Central memory CD4-positive, alpha-beta T cell (primary cell): ENCODE data around the gene ARL13B.
"Not testable (repeated sequence)": the region's sequence is repeated elsewhere in the genome, so short reads cannot be mapped to it uniquely, and the experiment has no call there.

Experiments
- DNase-seq: peaks from one replicate; pipeline ENCODE4 v3.0.0; 2022

Gene ARL13B

DNA sequence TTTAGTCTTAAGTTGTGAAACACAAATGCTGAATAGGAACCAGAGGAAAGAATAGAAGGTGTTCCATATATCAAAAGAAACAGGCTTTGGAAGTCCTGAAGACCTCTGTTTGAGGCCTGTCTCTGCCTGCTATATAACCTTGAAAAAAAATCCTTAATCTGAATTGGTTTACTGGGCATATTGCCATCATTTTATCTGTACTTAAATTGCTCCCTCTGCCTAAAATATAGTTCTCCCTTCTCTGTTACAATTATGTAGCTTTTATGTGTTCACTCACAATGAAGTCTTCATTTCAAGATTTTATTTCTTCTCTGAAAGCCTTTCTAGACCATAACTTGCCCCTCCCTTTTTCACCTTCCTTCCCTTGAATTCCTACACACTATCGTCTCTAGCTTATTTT, 21.2 kb downstream of the ARL13B start:
- DNase-seq, result no peak

- no peak for DNase-seq
Observed at GRCh38 chr3:94001827-94002495, 22.0 kb downstream of the ARL13B start.

- DNase-seq, result peak; percentile 38
Observed at GRCh38 chr3:94004301-94004910, 24.5 kb downstream of the ARL13B start.

DNA sequence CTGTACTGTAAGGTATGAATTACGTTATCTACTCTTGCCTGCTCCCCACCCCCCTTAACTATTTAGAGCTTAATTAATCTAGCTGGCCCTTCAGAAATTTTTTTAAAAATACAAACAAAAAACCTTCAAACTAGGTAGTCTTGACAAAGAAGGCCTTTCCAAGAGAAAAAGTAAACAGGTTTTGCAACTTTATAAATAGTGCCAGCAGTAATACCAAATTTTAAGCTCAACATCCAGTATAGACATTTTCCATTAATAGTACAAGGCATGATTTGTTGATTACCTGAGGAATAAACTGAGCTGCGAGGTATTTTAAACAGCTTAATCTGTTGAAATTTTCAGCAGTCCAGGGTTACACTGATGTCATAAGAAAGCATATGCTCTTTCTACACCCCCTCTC, 28.3 kb downstream of the ARL13B start:
- no peak for DNase-seq

DNA sequence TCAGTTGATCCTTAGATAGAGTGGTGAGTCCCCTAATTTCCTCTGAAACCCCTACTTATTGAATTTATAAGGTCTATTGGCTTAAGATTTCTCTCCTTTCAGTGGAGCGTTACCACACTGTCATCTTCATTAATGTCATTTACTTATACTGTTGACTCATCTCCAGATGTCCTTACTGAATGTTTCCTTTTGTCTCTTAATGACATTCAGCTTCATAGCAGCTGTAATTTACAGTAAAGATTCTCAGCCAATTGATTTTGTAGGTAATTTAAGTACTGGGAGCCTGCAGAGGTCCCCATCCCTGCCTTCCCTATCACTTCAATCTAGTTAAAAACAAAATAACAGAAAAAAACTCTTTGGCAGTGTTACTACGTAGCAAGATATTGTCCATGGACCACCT, 29.7 kb downstream of the ARL13B start:
- DNase-seq, result no peak

GRCh38 chr3:94011233-94011711, 31.3 kb downstream of the ARL13B start:
- DNase-seq, result no peak

GRCh38 chr3:94012185-94012584, 32.2 kb downstream of the ARL13B start:
- no peak for DNase-seq

- DNase-seq, result no peak
Observed at GRCh38 chr3:94015025-94015424, 35.1 kb downstream of the ARL13B start.

- no peak for DNase-seq
Observed at GRCh38 chr3:94019659-94020058, 39.7 kb downstream of the ARL13B start.

DNA sequence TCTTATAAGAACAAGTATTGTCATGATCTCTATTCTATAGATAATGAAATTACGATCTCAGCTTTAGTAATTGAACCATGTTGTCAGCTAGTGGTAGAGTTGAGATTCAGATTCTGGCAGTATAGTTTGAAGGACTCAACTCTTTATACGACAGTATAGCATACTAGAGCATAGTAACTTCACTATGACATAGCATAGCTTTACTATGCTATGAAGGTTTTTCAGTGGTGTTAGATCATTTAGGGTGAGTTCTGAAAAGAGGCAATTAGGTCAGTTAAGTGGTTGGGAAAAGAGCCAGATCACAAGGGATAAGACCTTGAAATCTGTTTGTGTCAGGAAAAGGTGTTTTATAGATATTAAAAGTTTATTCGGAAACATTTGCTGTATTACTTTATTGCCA, 40.3 kb downstream of the ARL13B start:
- DNase-seq, result no peak

- DNase-seq, result no peak
Observed at GRCh38 chr3:94024385-94024784, 44.4 kb downstream of the ARL13B start.

DNA sequence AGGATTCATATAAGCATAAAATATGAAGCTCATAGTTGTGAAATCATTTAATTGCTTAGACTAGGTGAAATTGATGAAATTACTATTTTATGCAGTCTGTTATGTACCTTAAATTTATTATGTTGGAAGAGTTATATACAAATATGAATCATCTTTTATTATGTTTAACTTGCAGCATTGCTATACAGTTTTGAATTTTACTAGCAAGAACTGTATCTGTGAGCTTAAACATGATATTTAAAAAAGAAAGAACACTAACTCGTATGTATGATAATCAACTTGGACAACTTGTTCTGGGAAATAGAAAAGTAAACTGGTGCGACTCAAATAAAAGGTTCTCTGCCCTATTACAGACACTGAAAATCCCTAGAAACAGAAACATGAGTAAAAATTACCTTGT, 46.7 kb downstream of the ARL13B start:
- DNase-seq, result no peak

DNA sequence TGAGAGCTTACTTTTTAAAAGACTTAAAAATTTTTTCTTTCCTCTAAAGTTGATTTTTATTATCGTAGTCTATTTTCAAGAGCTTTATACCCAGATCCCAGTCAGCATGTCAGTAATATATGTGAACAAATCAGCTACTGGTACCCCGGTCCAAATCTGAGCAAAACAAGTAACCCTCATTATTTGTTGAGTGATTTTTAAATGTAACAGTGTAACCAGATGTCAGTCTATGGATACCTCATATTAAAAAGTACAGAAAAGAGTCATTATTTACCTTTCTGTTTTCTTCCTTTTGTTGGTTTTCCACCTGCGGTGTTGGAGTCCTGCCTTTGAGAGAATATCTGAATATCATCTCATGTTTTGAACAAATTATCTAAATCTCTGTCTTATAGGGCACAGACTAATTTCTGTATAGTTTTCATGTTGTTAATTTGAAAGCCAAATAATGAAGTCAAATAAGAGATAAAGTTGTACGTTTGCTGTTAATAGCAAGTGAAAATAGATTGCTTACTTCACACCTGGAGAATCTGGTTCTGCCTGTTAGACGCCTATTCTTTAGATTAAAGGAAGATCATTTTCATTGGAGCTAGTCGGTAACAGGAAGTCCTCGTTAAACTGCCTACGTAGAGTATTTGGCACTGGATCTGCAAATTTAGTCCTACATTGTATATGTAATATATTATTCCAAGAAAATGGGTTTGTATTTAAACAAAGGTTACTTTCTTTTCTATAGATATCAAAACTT, 48.3 kb downstream of the ARL13B start, which contains the start of gene STX19:
Gene STX19, minus strand, starts transcription at position 505 of the 745 bp plus-strand sequence. CDS start 13,328 bp downstream, outside the sequence.
- no peak for DNase-seq

GRCh38 chr3:94036909-94037507, 57.1 kb downstream of the ARL13B start:
- DNase-seq, result no peak

GRCh38 chr3:94043285-94043684, 63.3 kb downstream of the ARL13B start:
- DNase-seq, result no peak

GRCh38 chr3:94044100-94044936, 64.4 kb downstream of the ARL13B start:
- not testable (repeated sequence) for DNase-seq

GRCh38 chr3:94046533-94046932, 66.6 kb downstream of the ARL13B start:
- no peak for DNase-seq

DNA sequence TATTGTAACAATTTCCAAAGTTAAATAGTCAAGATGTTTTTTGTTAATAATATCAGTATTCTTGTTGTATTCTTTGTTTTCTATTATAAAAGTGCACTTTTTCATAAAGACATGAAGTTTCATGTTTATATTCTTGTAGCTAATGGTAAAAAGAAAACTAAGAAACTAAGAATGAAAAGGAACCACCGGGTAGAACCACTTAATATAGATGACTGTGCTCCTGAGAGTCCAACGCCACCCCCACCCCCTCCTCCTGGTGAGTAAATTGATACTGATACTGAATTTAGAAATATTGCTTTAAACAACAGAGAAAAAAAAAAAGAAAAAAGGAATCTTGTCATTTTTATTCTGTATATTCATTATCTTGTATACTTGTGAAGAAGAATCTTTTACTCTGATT, 69.3 kb downstream of the ARL13B start:
- DNase-seq, result no peak

GRCh38 chr3:94050546-94050945, 70.6 kb downstream of the ARL13B start:
- DNase-seq, result no peak

- DNase-seq, result no peak
Observed at GRCh38 chr3:94061297-94061696, 81.3 kb downstream of the ARL13B start.

- peak; percentile 91 for DNase-seq
Observed at GRCh38 chr3:94062513-94063404, 82.8 kb downstream of the ARL13B start, which contains the start of the genes DHFR2 and NSUN3. Gene DHFR2, minus strand, starts transcription at chr3:94062916. Its CDS starts 1,405 bp downstream, at chr3:94061511. Gene NSUN3, plus strand, starts transcription at chr3:94063061. Its CDS starts 66 bp downstream, at chr3:94063127.
